Astrocyte of the spinal cord (primary cell): ENCODE measurements around the gene LYZL6.

ENCODE experiments used
- DNase-seq: peaks from one replicate; pipeline ENCODE4 v3.0.0; 2011; ENCODE audit warnings: low read depth, low spot score
- H3K4me3 ChIP-seq: 2 replicates; pipeline ENCODE4 v1.5.1; 2011; ENCODE audit warnings: low read depth, mild to moderate bottlenecking, low read length, moderate library complexity
- in situ Hi-C: cut with HindIII; loops from 2 replicates; pipeline ENCODE4 v1.10.0; 2017; ENCODE audit warnings: low sequenced_read_pairs
- TF ChIP-seq, protein P1 (sequence below): IDR thresholded peaks from 2 replicates; pipeline ENCODE4 v1.5.1; 2012; ENCODE audit warnings: low read depth, mild to moderate bottlenecking, low read length, inconsistent platforms

Gene LYZL6

DNA sequence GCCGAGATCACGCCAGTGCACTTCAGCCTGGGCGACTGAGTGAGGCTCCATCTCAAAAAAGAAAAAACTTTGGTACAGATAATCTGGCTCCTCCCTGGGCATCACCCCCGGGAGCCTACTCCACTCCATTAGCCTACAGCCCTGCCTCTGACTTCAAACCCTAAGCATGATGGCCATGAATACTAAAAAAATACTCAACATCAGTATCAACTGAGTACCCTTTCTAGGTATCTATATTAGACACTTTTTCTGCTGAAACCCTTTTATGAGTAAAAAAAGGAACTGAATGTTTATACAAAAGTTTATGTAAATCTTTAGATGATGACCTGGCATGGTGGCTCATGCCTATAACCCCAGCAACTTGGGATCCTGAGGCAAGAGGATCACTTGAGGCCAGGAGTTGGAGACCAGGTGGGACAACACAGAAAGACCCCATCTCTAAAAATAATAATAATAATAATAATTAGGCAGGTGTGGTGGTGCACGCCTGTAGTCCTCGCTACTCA is 19.9 kb downstream of the LYZL6 start:
- DNase-seq: no peak
- in situ Hi-C loops: no loop called here
- no peak overlapping the region for H3K4me3 ChIP-seq
- TF ChIP-seq, protein P1, sequence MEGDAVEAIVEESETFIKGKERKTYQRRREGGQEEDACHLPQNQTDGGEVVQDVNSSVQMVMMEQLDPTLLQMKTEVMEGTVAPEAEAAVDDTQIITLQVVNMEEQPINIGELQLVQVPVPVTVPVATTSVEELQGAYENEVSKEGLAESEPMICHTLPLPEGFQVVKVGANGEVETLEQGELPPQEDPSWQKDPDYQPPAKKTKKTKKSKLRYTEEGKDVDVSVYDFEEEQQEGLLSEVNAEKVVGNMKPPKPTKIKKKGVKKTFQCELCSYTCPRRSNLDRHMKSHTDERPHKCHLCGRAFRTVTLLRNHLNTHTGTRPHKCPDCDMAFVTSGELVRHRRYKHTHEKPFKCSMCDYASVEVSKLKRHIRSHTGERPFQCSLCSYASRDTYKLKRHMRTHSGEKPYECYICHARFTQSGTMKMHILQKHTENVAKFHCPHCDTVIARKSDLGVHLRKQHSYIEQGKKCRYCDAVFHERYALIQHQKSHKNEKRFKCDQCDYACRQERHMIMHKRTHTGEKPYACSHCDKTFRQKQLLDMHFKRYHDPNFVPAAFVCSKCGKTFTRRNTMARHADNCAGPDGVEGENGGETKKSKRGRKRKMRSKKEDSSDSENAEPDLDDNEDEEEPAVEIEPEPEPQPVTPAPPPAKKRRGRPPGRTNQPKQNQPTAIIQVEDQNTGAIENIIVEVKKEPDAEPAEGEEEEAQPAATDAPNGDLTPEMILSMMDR: no peak

DNA sequence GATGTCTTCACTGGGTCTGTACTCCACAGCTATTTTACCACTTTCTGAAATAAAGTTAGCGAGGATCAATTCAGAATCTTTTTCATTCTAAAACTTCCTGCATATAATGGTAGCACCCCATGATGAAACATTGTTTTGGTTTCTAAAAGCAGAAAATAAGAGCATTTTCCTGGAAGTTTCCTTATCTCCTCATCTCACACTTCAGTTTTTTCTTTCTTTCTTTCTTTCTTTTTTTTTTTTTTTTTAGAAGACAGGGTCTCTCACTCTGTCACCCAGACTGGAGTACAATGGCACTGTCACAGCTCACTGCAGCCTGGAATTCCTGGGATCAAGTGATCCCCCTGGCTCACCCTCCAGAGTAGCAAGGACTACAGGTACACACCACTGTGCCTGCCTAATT is 23.3 kb downstream of the LYZL6 start:
- no peak for DNase-seq
- H3K4me3 ChIP-seq: no peak overlapping the region
- in situ Hi-C loops: no loop called here
- TF ChIP-seq, protein P1: no peak

DNA sequence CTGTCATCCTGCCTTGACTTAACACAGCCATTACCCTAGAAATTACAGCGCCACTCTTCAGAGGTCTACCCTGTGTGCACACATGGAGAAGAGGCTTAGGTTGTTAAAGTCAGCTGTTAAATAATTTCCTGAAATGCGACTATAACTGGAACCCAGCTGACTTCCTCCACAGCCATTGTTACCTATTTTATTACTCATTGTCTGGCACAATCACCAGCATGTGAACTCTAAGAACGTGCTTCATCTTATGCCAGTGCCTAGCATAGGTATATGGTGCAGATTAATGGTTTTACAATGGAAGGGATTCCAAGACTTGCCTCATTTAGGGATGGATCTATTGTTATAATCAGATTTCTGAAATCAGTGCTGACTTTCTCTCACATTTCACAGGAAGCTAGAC is 24.8 kb downstream of the LYZL6 start:
- DNase-seq: no peak
- no peak overlapping the region for H3K4me3 ChIP-seq
- in situ Hi-C loops: no loop called here
- TF ChIP-seq, protein P1: no peak

DNA sequence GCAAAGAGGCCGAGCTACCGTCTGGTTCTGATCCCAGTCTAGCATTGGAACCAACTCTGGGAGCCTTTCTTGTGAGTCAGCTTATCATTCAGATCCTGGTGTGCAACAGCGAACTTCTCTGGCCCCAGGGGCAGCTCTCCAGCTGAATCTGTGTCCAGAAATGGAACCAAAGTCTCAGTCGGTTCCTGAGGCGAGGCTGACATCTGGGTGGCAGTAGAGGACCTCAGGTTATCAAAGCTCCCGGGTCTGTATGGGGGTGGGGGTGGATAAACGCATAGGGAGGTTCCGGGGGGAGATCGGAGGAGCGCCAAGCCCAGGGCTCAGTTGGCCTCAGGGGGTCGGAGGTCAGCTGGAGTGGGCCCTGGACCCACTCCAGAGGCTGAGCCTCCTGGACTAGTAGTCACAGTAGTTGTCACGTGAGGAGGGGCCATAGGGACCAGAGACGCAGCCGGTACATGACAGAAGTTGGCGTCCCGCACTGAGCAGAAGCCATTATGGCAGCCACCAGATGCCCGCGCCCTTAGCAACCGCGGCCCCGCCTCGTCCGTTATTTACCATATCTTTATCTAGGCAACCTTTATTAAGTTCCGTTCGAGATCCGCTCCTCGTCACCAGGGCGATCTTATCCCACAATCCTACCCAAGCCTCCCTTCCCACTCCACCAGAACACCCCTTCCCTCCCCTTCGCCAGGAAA is 25.8 kb downstream of the LYZL6 start:
- H3K4me3 ChIP-seq: no peak overlapping the region
- DNase-seq: no peak
- in situ Hi-C loops: no loop called here
- TF ChIP-seq, protein P1: no peak

DNA sequence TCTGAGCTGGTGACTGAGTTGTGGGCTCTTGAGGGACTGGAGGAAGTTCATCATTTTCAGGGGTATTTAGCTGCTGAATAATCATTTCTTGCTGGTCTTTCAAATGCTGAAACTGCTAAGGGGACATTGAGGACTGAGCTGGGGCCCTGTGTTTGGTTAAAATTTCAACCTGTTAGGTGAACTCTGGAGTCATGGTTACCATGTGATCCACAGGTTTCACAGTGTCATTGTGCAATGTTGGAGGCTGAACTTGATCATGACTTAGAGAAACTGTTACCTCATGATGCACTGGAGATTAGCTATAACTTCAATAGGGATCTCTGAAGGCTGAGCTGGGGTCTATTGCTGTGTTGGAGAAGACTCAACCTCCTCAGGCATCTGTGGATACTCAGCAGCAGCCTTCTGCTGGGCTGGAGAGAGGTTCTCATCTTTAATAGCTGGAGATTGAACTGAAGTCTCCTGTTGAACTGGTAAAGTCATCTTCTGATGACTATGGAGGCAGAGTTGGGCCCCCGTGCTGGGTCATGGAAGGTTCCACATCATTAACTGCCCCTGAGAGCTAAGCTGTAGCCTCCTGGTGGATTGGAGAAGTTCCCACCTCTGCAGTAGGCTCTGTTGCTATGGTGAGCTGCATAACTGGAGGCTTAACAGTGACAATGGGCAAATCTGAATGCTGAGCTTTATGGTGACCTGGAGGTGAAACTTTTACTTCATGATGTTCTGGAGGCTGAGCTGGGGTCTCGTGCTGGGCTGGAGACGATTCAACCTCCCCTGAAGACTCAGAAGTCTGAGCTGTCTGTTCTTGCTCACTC is 28.2 kb downstream of the LYZL6 start:
- no peak overlapping the region for H3K4me3 ChIP-seq
- in situ Hi-C loops: no loop called here
- no peak for DNase-seq
- TF ChIP-seq, protein P1: no peak

DNA sequence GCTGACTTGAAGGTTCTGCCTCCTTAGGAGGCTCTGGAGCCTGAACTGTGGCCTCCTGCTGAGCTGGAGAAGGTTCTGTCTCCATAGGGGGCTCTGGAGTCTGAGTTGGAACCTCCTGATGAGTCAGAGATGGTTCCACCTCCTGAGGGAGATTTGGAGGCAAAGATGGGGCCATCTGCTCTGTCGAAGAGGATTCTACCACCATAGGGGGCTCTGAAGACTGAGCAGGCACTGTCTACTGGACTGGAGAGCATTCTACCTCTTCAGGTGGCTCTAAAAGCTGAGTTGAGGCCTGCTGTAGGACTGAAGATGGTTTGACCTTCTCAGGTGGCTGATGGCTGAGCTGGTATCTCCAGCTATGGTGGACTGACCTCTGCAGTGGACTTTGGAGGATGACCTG is 29.2 kb downstream of the LYZL6 start:
- no peak overlapping the region for H3K4me3 ChIP-seq
- no peak for DNase-seq
- in situ Hi-C loops: no loop called here
- TF ChIP-seq, protein P1: no peak
